ENCODE measurements around the gene DOK4.
"Not testable (repeated sequence)": the region's sequence is repeated elsewhere in the genome, so short reads cannot be mapped to it uniquely, and the experiment has no call there.

The DOK4 gene

GRCh38 chr16:57447186-57447962 is 38.9 kb downstream of the DOK4 start, which contains the start of the genes CIAPIN1 and COQ9:
Gene CIAPIN1 (minus strand): TSS chr16:57447385. CDS start chr16:57440928, 6,457 bp downstream.
Gene COQ9 (plus strand): TSS chr16:57447479. CDS start chr16:57447506, 27 bp downstream.
- no peaks in the 10 kb centered on the region for H3K36me3 ChIP-seq (ENCODE audit: control insufficient read depth, insufficient read depth, low read length)
- no peaks in the 10 kb centered on the region for H3K9me3 ChIP-seq (ENCODE audit: control insufficient read depth, low read length)
- H3K4me3 ChIP-seq (ENCODE audit: insufficient read depth, low read depth, low read length): peak within 1 kb of the TSS; percentile 100
- 0 to 1% methylated on average over 68 of the region's 68 CpGs for WGBS, 2 experiments
- no peaks in the 10 kb centered on the region for H3K27me3 ChIP-seq (ENCODE audit: control insufficient read depth, insufficient read depth, low read length, poor library complexity, severe bottlenecking)
- H3K27ac ChIP-seq (ENCODE audit: insufficient read depth, low read depth, low read length, poor library complexity, severe bottlenecking): peak within 1 kb of the TSS; percentile 46
- H3K4me1 ChIP-seq (ENCODE audit: control insufficient read depth, insufficient read depth, low read length): peaks cover 11% of the 10 kb centered on the region

GRCh38 chr16:57446531-57447185 is 39.6 kb downstream of the DOK4 start:
- H3K4me3 ChIP-seq (ENCODE audit: insufficient read depth, low read depth, low read length): peak overlapping the region; percentile 100
- no peaks in the 10 kb centered on the region for H3K9me3 ChIP-seq (ENCODE audit: control insufficient read depth, low read length)
- H3K4me1 ChIP-seq (ENCODE audit: control insufficient read depth, insufficient read depth, low read length): peaks cover 11% of the 10 kb centered on the region
- peak overlapping the region; percentile 46 for H3K27ac ChIP-seq (ENCODE audit: insufficient read depth, low read depth, low read length, poor library complexity, severe bottlenecking)
- no peaks in the 10 kb centered on the region for H3K27me3 ChIP-seq (ENCODE audit: control insufficient read depth, insufficient read depth, low read length, poor library complexity, severe bottlenecking)
- WGBS, 2 experiments: 7% methylated on average over 28 of the region's 28 CpGs
- H3K36me3 ChIP-seq (ENCODE audit: control insufficient read depth, insufficient read depth, low read length): no peaks in the 10 kb centered on the region

GRCh38 chr16:57445510-57445909 is 40.8 kb downstream of the DOK4 start:
- Histone ChIP-seq H3K4me3 (ENCODE audit: insufficient read depth, low read depth, low read length) (no peak overlapping the region), H3K36me3 (ENCODE audit: control insufficient read depth, insufficient read depth, low read length) (peaks cover 11% of the 10 kb centered on the region), H3K27ac (ENCODE audit: insufficient read depth, low read depth, low read length, poor library complexity, severe bottlenecking) (no peak overlapping the region), H3K4me1 (ENCODE audit: control insufficient read depth, insufficient read depth, low read length) (peaks cover 11% of the 10 kb centered on the region), H3K9me3 (ENCODE audit: control insufficient read depth, low read length) (no peaks in the 10 kb centered on the region), H3K27me3 (ENCODE audit: control insufficient read depth, insufficient read depth, low read length, poor library complexity, severe bottlenecking) (no peaks in the 10 kb centered on the region)
- WGBS, 2 experiments: 96 to 100% methylated on average over 2 of the region's 2 CpGs

- Histone ChIP-seq H3K9me3 (ENCODE audit: control insufficient read depth, low read length) (no peaks in the 10 kb centered on the region), H3K27me3 (ENCODE audit: control insufficient read depth, insufficient read depth, low read length, poor library complexity, severe bottlenecking) (no peaks in the 10 kb centered on the region), H3K27ac (ENCODE audit: insufficient read depth, low read depth, low read length, poor library complexity, severe bottlenecking) (no peak overlapping the region), H3K4me1 (ENCODE audit: control insufficient read depth, insufficient read depth, low read length) (peaks cover 11% of the 10 kb centered on the region), H3K4me3 (ENCODE audit: insufficient read depth, low read depth, low read length) (no peak overlapping the region), H3K36me3 (ENCODE audit: control insufficient read depth, insufficient read depth, low read length) (peaks cover 16% of the 10 kb centered on the region)
- WGBS, 2 experiments: 93 to 94% methylated on average over 3 of the region's 3 CpGs
These were observed 41.6 kb downstream of the DOK4 start for GRCh38 chr16:57444711-57445110.

GRCh38 chr16:57440551-57440950 is 45.7 kb downstream of the DOK4 start:
- H3K4me1 ChIP-seq (ENCODE audit: control insufficient read depth, insufficient read depth, low read length); H3K9me3 ChIP-seq (ENCODE audit: control insufficient read depth, low read length); H3K27me3 ChIP-seq (ENCODE audit: control insufficient read depth, insufficient read depth, low read length, poor library complexity, severe bottlenecking); H3K27ac ChIP-seq (ENCODE audit: insufficient read depth, low read depth, low read length, poor library complexity, severe bottlenecking); H3K4me3 ChIP-seq (ENCODE audit: insufficient read depth, low read depth, low read length): not testable (repeated sequence)
- peaks cover 22% of the 10 kb centered on the region for H3K36me3 ChIP-seq (ENCODE audit: control insufficient read depth, insufficient read depth, low read length)
- WGBS, 2 experiments: 98% methylated on average over 8 of the region's 8 CpGs

- H3K4me1 ChIP-seq (ENCODE audit: control insufficient read depth, insufficient read depth, low read length); H3K27me3 ChIP-seq (ENCODE audit: control insufficient read depth, insufficient read depth, low read length, poor library complexity, severe bottlenecking); H3K9me3 ChIP-seq (ENCODE audit: control insufficient read depth, low read length); H3K4me3 ChIP-seq (ENCODE audit: insufficient read depth, low read depth, low read length); H3K27ac ChIP-seq (ENCODE audit: insufficient read depth, low read depth, low read length, poor library complexity, severe bottlenecking): not testable (repeated sequence)
- WGBS, 2 experiments: 94% methylated on average over 8 of the region's 8 CpGs
- H3K36me3 ChIP-seq (ENCODE audit: control insufficient read depth, insufficient read depth, low read length): peaks cover 26% of the 10 kb centered on the region
These were observed 46.3 kb downstream of the DOK4 start for GRCh38 chr16:57439947-57440346.

GRCh38 chr16:57435838-57436237 is 50.5 kb downstream of the DOK4 start:
- no peaks in the 10 kb centered on the region for H3K9me3 ChIP-seq (ENCODE audit: control insufficient read depth, low read length)
- no peak overlapping the region for H3K4me3 ChIP-seq (ENCODE audit: insufficient read depth, low read depth, low read length)
- H3K4me1 ChIP-seq (ENCODE audit: control insufficient read depth, insufficient read depth, low read length): no peaks in the 10 kb centered on the region
- WGBS, 2 experiments: 96 to 100% methylated on average over 1 of the region's 1 CpG
- H3K36me3 ChIP-seq (ENCODE audit: control insufficient read depth, insufficient read depth, low read length): peaks cover 51% of the 10 kb centered on the region
- H3K27ac ChIP-seq (ENCODE audit: insufficient read depth, low read depth, low read length, poor library complexity, severe bottlenecking): no peak overlapping the region
- H3K27me3 ChIP-seq (ENCODE audit: control insufficient read depth, insufficient read depth, low read length, poor library complexity, severe bottlenecking): no peaks in the 10 kb centered on the region

GRCh38 chr16:57434003-57434402 is 52.3 kb downstream of the DOK4 start:
- Histone ChIP-seq H3K4me1 (ENCODE audit: control insufficient read depth, insufficient read depth, low read length) (no peaks in the 10 kb centered on the region), H3K36me3 (ENCODE audit: control insufficient read depth, insufficient read depth, low read length) (peaks cover 52% of the 10 kb centered on the region), H3K27me3 (ENCODE audit: control insufficient read depth, insufficient read depth, low read length, poor library complexity, severe bottlenecking) (no peaks in the 10 kb centered on the region), H3K9me3 (ENCODE audit: control insufficient read depth, low read length) (no peaks in the 10 kb centered on the region), H3K27ac (ENCODE audit: insufficient read depth, low read depth, low read length, poor library complexity, severe bottlenecking) (no peak overlapping the region), H3K4me3 (ENCODE audit: insufficient read depth, low read depth, low read length) (no peak overlapping the region)
- WGBS, 2 experiments: 99 to 100% methylated on average over 2 of the region's 2 CpGs

- Histone ChIP-seq H3K36me3 (ENCODE audit: control insufficient read depth, insufficient read depth, low read length) (peaks cover 50% of the 10 kb centered on the region), H3K27me3 (ENCODE audit: control insufficient read depth, insufficient read depth, low read length, poor library complexity, severe bottlenecking) (no peaks in the 10 kb centered on the region), H3K4me1 (ENCODE audit: control insufficient read depth, insufficient read depth, low read length) (no peaks in the 10 kb centered on the region), H3K27ac (ENCODE audit: insufficient read depth, low read depth, low read length, poor library complexity, severe bottlenecking) (no peak overlapping the region), H3K4me3 (ENCODE audit: insufficient read depth, low read depth, low read length) (no peak overlapping the region), H3K9me3 (ENCODE audit: control insufficient read depth, low read length) (no peaks in the 10 kb centered on the region)
- 96 to 97% methylated on average over 3 of the region's 3 CpGs for WGBS, 2 experiments
These were observed 53.3 kb downstream of the DOK4 start for GRCh38 chr16:57432989-57433388.

GRCh38 chr16:57432505-57432904 is 53.8 kb downstream of the DOK4 start:
- no peaks in the 10 kb centered on the region for H3K27me3 ChIP-seq (ENCODE audit: control insufficient read depth, insufficient read depth, low read length, poor library complexity, severe bottlenecking)
- H3K27ac ChIP-seq (ENCODE audit: insufficient read depth, low read depth, low read length, poor library complexity, severe bottlenecking): no peak overlapping the region
- H3K36me3 ChIP-seq (ENCODE audit: control insufficient read depth, insufficient read depth, low read length): peaks cover 50% of the 10 kb centered on the region
- H3K4me3 ChIP-seq (ENCODE audit: insufficient read depth, low read depth, low read length): no peak overlapping the region
- H3K9me3 ChIP-seq (ENCODE audit: control insufficient read depth, low read length): no peaks in the 10 kb centered on the region
- no peaks in the 10 kb centered on the region for H3K4me1 ChIP-seq (ENCODE audit: control insufficient read depth, insufficient read depth, low read length)
- WGBS, 2 experiments: 96 to 99% methylated on average over 2 of the region's 2 CpGs

Data from ectodermal cell (in vitro differentiated cells).